GM18951 (cell line): Measurements from ENCODE around the gene CDKN1C.

Experiments used
- POLR2A ChIP-seq: IDR thresholded peaks from 4 replicates; pipeline ENCODE4 v1.6.1; 2011; ENCODE audit warnings: mild to moderate bottlenecking; ENCODE audit not compliant: insufficient read length, insufficient read depth; ENCODE audit errors: extremely low read depth
- in situ Hi-C: fragments of 300-500 bp; cut with MboI; formaldehyde crosslinking; loops from one replicate; pipeline ENCODE4 v1.12.0; 2022; ENCODE audit warnings: low sequenced_read_pairs, mixed read lengths, inconsistent platforms; ENCODE audit not compliant: unreplicated experiment

The CDKN1C gene

GRCh38 chr11:2843551-2843950 lies 42.0 kb downstream of the CDKN1C start:
- in situ Hi-C loops: no loop called here
- no peak for TF ChIP-seq POLR2A

GRCh38 chr11:2842876-2843275 lies 42.7 kb downstream of the CDKN1C start:
- in situ Hi-C loops: no loop called here

DNA sequence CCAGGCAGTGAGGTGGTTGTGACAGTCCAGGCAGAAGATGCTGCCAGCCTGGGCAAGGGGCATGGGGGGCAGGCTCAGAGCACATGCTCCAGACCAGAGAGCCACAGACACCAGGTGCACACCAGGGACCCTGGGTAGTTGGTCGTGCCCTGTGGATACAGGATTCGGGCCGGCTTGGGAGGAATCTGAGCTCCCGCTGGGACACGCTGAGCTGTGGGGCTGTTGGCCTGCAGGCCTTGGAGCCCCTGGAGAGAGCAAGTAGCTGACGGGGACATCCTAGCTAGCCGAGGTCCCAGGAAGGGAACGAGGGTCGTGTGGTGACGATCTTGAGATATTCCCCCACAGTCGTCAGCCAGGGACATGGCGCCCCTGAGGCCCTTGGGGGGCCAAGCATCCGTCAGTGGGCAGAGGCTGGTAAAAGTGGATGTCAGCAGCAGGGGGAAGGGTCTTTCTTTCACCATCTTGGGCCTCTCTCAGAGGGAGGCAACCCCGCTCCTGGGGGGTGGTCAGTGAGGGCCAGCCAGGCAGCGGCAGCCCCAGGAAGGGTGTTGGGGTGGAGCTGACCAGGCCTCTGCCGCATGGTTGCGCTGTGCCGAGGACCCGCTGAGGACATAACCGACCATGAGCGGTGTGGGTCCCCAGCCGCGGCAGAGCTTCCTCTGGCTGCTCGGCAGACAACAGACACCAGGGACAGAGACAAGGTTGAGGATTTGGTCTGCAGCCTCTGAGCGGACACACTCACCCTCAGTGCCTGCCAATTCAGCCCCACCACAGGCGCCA lies 44.0 kb downstream of the CDKN1C start:
- TF ChIP-seq POLR2A: no peak
- in situ Hi-C loops: no loop called here

More at GRCh38 chr11:2842876-2843275, 42.7 kb downstream of the CDKN1C start:
- no peak for TF ChIP-seq POLR2A

DNA sequence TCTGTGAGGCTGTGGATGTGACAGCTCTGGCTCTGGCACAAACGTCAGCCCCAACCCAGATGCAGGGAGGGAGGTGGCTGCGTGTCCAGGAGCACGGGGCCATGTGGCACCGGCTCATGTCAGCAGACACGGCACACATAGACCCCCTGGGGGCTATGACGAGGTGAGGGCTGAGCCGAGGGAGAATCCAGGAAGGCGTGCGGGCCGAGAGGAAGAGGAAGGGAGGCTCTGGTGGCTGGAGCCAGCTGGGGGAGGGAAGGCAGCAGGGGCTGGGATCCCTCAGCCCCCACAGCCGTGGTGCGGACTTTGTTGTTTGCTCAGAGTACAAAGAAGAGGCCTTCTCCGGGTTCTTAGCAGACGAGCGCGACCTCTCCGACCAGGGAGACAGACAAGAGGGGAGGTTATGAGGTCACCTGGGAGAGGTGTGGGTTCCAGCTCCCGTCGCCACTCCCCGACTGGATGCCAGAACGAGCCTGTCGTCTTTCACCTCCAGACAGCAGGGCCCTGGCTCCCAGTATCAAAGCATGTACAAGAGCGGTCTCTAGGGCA lies 46.1 kb downstream of the CDKN1C start:
- in situ Hi-C loops: no loop called here
- TF ChIP-seq POLR2A: no peak

- in situ Hi-C loops: no loop called here
- TF ChIP-seq POLR2A: no peak
These were observed 46.8 kb downstream of the CDKN1C start for GRCh38 chr11:2838676-2839294.

GRCh38 chr11:2838091-2838490 lies 47.5 kb downstream of the CDKN1C start:
- in situ Hi-C loops: no loop called here
- TF ChIP-seq POLR2A: no peak

GRCh38 chr11:2837651-2838050 lies 47.9 kb downstream of the CDKN1C start:
- no peak for TF ChIP-seq POLR2A
- in situ Hi-C loops: no loop called here

GRCh38 chr11:2837096-2837601 lies 48.4 kb downstream of the CDKN1C start:
- TF ChIP-seq POLR2A: no peak
- in situ Hi-C loops: no loop called here

GRCh38 chr11:2836315-2837095 lies 49.1 kb downstream of the CDKN1C start:
- no peak for TF ChIP-seq POLR2A
- in situ Hi-C loops: no loop called here

GRCh38 chr11:2835751-2836150 lies 49.8 kb downstream of the CDKN1C start:
- no peak for TF ChIP-seq POLR2A
- in situ Hi-C loops: no loop called here

DNA sequence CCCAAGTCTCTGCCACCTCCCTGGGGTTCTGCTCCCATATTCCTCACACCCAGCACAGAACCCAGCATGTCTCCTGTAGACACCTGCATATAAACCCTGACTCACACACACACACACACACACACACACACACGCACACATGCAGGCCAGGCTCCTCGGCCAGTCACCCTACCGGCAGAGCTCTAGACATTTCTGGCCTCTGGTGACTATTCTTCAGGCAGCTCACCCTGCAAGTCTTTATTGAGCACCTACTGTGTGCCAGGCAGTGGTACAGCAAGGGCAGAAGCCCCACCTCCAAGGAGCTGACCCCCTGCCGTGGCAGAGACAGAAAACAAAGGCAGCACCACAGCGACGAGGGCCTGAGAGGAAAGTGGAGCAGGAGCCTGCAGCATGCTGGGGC lies 50.3 kb downstream of the CDKN1C start:
- in situ Hi-C loops: no loop called here
- no peak for TF ChIP-seq POLR2A

- no peak for TF ChIP-seq POLR2A
These were observed 50.9 kb downstream of the CDKN1C start for GRCh38 chr11:2834503-2835273.

More at GRCh38 chr11:2834503-2835273, 50.9 kb downstream of the CDKN1C start:
- in situ Hi-C loops: no loop called here
